ENCODE measurements around the gene NGF. TPM values are rescaled to one million over a fixed set of nuclear protein-coding genes. Genes with fewer than 3 reads are reported as not detected.
"Not testable (repeated sequence)": the region's sequence is repeated elsewhere in the genome, so short reads cannot be mapped to it uniquely, and the experiment has no call there.

NGF gene
- total and polyA plus RNA-seq, 9 donors: 1.2 to 5.8 (median 2.4) TPM

DNA sequence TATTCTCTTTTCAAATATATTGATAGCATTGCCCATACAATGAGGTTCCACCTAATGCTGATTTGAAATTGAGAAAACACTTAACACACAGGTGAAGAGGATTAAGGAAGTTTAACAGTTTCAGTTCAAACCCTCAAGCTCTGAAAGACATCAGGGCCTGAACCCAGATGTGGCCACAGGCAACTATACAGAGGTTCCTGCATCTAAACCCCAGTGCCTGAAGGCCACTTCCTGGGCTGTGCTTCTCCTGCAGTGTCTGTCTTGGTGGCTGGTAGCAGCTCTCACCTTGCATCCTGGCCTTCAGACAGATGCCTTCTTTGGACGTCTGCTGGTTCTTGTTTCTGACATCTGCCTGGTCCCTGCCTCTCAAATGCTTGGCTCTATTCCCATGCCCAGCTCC is 25.1 kb upstream of the NGF start:
- Histone ChIP-seq H3K27me3 (ENCODE audit: control insufficient read depth, insufficient read depth, low read length) (no peaks in the 10 kb centered on the region), H3K36me3 (ENCODE audit: control insufficient read depth, insufficient read depth, low read length) (no peaks in the 10 kb centered on the region), H3K4me1 (ENCODE audit: control insufficient read depth, insufficient read depth, low read length) (peaks cover 23% of the 10 kb centered on the region), H3K27ac (ENCODE audit: low read length) (peak overlapping the region; percentile 74), H3K4me3 (ENCODE audit: low read length) (no peak overlapping the region), H3K9me3 (replicated peaks; ENCODE audit: control insufficient read depth, low read depth, low read length) (no peaks in the 10 kb centered on the region)
- no CpG with 5 or more reads among the region's 1 CpG for WGBS (ENCODE audit: insufficient coverage)
- DNase-seq: no peak

DNA sequence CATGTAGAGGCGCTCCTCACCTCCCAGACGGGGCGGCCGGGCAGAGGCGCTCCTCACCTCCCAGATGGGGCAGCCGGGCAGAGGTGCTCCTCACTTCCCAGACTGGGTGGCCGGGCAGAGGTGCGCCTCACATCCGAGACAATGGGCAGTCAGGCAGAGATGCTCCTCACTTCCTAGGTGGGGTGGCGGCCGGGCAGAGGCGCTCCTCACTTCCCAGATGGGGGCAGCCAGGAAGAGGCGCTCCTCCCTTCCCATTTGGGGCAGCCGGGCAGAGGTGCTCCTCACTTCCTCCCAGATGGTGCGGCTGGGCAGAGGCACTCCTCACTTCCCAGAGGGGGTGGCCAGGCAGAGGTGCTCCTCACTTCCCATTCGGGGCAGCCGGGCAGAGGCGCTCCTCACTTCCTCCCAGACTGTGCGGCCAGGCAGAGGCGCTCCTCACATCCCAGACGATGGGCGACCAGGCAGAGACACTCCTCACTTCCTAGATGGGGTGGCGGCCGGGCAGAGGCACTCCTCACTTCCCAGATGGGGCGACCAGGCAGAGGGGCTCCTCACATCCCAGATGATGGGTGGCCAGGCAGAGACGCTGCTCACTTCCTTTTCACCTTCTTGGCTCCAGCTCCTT is 22.6 kb upstream of the NGF start:
- 97% methylated on average over 23 of the region's 26 CpGs for WGBS (ENCODE audit: insufficient coverage)
- not testable (repeated sequence) for H3K36me3 ChIP-seq (ENCODE audit: control insufficient read depth, insufficient read depth, low read length); H3K4me3 ChIP-seq (ENCODE audit: low read length); H3K9me3 ChIP-seq (replicated peaks; ENCODE audit: control insufficient read depth, low read depth, low read length); H3K27ac ChIP-seq (ENCODE audit: low read length); DNase-seq; H3K27me3 ChIP-seq (ENCODE audit: control insufficient read depth, insufficient read depth, low read length)
- H3K4me1 ChIP-seq (ENCODE audit: control insufficient read depth, insufficient read depth, low read length): peaks cover 20% of the 10 kb centered on the region

DNA sequence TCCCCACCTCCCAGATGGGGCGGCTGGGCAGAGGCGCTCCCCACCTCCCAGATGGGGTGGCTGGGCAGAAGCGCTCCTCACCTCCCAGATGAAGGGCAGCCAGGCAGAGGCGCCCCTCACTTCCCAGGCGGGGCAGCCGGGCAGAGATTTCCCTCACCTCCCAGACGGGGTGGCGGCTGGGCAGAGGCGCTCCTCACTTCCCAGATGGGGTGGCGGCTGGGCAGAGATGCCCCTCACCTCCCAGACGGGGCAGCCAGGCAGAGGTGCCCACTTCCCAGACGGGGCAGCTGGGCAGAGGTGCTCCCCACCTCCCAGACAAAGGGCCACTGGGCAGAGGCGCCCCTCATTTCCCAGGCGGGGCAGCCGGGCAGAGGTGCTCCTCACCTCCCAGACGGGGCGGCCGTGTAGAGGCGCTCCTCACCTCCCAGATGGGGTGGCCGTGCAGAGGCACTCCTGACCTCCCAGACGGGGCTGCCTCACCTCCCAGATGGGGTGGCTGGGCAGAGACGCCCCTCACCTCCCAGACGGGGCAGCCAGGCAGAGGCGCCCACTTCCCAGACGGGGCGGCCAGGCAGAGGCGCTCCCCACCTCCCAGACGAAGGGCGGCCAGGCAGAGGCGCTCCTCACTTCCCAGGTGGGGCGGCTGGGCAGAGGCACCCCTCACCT is 21.9 kb upstream of the NGF start:
- peaks cover 18% of the 10 kb centered on the region for H3K4me1 ChIP-seq (ENCODE audit: control insufficient read depth, insufficient read depth, low read length)
- not testable (repeated sequence) for H3K36me3 ChIP-seq (ENCODE audit: control insufficient read depth, insufficient read depth, low read length); DNase-seq; H3K27ac ChIP-seq (ENCODE audit: low read length); H3K27me3 ChIP-seq (ENCODE audit: control insufficient read depth, insufficient read depth, low read length); H3K4me3 ChIP-seq (ENCODE audit: low read length); H3K9me3 ChIP-seq (replicated peaks; ENCODE audit: control insufficient read depth, low read depth, low read length)
- 97% methylated on average over 21 of the region's 31 CpGs for WGBS (ENCODE audit: insufficient coverage)

DNA sequence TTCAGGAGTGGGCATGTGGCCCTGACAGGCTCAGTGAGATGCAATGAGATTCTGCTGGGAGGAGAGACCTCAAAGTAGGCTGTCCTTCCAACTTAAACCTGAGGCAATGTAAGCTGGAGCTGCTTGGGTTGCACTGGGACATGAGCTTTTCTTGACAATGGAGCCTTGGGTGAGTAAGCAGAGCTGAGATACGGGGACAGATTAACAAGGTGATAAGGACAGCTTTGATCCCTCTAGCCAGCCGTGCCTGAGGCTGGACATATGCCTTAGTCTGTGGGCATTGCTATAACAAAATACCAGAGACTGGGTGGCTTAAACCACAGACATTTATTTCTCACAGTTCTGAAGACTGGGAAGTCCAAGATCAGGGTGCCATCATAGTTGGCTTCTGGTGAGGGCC is 18.3 kb upstream of the NGF start:
- Histone ChIP-seq H3K27ac (ENCODE audit: low read length) (no peak overlapping the region), H3K27me3 (ENCODE audit: control insufficient read depth, insufficient read depth, low read length) (no peaks in the 10 kb centered on the region), H3K4me3 (ENCODE audit: low read length) (no peak overlapping the region), H3K4me1 (ENCODE audit: control insufficient read depth, insufficient read depth, low read length) (no peaks in the 10 kb centered on the region), H3K36me3 (ENCODE audit: control insufficient read depth, insufficient read depth, low read length) (no peaks in the 10 kb centered on the region), H3K9me3 (replicated peaks; ENCODE audit: control insufficient read depth, low read depth, low read length) (no peaks in the 10 kb centered on the region)
- WGBS (ENCODE audit: insufficient coverage): 87% methylated on average over 2 of the region's 2 CpGs
- no peak for DNase-seq

DNA sequence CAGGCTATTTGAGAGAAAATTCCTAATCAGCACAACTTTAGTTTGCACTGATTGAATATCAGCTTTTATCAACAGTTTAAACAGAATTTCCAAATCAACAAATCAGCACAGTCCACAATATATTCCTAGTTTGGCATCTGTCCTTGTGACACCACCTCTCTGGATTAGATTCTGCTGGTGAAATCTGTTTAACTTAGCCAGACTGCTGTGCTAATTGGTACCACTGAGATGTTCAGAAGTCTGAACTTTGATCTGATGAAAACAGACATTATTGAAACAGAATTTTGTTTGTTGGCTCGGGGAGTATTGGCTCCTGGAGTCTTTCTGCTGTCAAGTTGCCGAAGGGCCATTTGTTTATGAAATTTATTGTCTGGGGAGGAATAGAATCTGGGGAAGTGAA is 17.0 kb upstream of the NGF start:
- no peaks in the 10 kb centered on the region for H3K27me3 ChIP-seq (ENCODE audit: control insufficient read depth, insufficient read depth, low read length)
- H3K27ac ChIP-seq (ENCODE audit: low read length): no peak overlapping the region
- H3K9me3 ChIP-seq (replicated peaks; ENCODE audit: control insufficient read depth, low read depth, low read length): no peaks in the 10 kb centered on the region
- WGBS (ENCODE audit: insufficient coverage): 14% methylated on average over 1 of the region's 2 CpGs
- H3K4me1 ChIP-seq (ENCODE audit: control insufficient read depth, insufficient read depth, low read length): no peaks in the 10 kb centered on the region
- no peak overlapping the region for H3K4me3 ChIP-seq (ENCODE audit: low read length)
- no peaks in the 10 kb centered on the region for H3K36me3 ChIP-seq (ENCODE audit: control insufficient read depth, insufficient read depth, low read length)
- no peak for DNase-seq

DNA sequence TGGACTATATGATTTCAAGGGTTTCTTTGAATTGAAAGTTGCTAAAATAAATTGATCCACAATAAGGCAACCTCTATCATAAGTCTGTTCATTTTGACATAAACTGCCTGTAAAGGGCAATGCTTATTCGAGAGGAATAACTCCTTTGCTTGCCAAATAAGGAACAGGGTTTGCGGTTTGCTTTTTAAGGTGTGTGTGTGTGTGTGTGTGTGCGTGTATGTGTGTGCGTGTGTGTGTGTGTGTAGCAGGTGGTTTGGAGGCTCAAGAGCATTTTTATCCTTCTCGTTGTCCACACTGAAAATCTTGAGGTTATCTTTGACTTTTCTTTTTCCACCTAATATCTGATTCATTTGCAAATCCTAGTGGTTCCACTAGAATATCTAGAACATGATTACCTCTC is 13.1 kb upstream of the NGF start:
- H3K27me3 ChIP-seq (ENCODE audit: control insufficient read depth, insufficient read depth, low read length): no peaks in the 10 kb centered on the region
- H3K4me3 ChIP-seq (ENCODE audit: low read length): no peak overlapping the region
- no peak for DNase-seq
- H3K36me3 ChIP-seq (ENCODE audit: control insufficient read depth, insufficient read depth, low read length): no peaks in the 10 kb centered on the region
- H3K4me1 ChIP-seq (ENCODE audit: control insufficient read depth, insufficient read depth, low read length): no peaks in the 10 kb centered on the region
- no peaks in the 10 kb centered on the region for H3K9me3 ChIP-seq (replicated peaks; ENCODE audit: control insufficient read depth, low read depth, low read length)
- no peak overlapping the region for H3K27ac ChIP-seq (ENCODE audit: low read length)
- WGBS (ENCODE audit: insufficient coverage): no CpG with 5 or more reads among the region's 5 CpGs

DNA sequence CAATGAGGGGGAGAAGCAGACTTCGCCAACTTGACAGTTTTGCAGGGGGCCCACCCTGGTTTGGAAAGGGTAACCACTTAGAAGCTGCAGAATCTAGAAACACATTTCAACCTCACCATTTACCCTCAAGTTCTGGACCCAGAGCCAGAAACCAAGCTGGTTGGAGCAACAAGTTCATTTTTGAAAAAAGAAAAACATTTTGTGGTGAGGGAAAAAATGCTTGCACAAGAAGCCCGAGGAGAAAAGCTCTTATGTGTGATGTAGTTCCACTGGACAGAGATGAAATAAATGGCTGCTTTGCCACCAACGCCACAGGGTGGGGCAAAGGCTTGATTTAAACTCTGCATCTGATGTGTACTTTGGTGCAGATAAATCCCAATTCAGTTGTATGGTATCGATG is 10.6 kb upstream of the NGF start:
- H3K27ac ChIP-seq (ENCODE audit: low read length): no peak overlapping the region
- H3K4me3 ChIP-seq (ENCODE audit: low read length): no peak overlapping the region
- no peak for DNase-seq
- no peaks in the 10 kb centered on the region for H3K4me1 ChIP-seq (ENCODE audit: control insufficient read depth, insufficient read depth, low read length)
- H3K36me3 ChIP-seq (ENCODE audit: control insufficient read depth, insufficient read depth, low read length): no peaks in the 10 kb centered on the region
- H3K9me3 ChIP-seq (replicated peaks; ENCODE audit: control insufficient read depth, low read depth, low read length): no peaks in the 10 kb centered on the region
- 72% methylated on average over 3 of the region's 4 CpGs for WGBS (ENCODE audit: insufficient coverage)
- H3K27me3 ChIP-seq (ENCODE audit: control insufficient read depth, insufficient read depth, low read length): no peaks in the 10 kb centered on the region

DNA sequence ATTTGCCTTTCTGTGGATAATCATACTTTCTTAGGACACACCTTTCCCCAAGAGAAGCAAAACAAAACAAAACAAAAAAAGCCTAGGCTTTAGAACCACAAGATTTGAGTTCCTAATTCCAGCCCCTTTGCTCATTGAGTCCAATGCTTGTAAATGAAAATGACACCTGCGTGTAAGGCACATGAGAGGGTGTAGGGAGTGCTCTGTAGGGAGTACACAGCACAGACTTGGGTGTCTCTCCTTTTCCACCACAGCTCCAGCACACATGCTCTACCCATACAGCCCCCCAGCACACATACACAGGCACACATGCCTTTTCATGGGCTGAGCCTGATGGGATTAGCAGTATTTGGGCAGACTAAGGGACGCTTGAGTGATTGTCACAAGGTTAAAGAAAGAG is 9.2 kb upstream of the NGF start:
- Histone ChIP-seq H3K27me3 (ENCODE audit: control insufficient read depth, insufficient read depth, low read length) (no peaks in the 10 kb centered on the region), H3K4me3 (ENCODE audit: low read length) (no peak overlapping the region), H3K9me3 (replicated peaks; ENCODE audit: control insufficient read depth, low read depth, low read length) (no peaks in the 10 kb centered on the region), H3K36me3 (ENCODE audit: control insufficient read depth, insufficient read depth, low read length) (no peaks in the 10 kb centered on the region), H3K4me1 (ENCODE audit: control insufficient read depth, insufficient read depth, low read length) (no peaks in the 10 kb centered on the region), H3K27ac (ENCODE audit: low read length) (no peak overlapping the region)
- DNase-seq: no peak
- no CpG with 5 or more reads among the region's 2 CpGs for WGBS (ENCODE audit: insufficient coverage)

DNA sequence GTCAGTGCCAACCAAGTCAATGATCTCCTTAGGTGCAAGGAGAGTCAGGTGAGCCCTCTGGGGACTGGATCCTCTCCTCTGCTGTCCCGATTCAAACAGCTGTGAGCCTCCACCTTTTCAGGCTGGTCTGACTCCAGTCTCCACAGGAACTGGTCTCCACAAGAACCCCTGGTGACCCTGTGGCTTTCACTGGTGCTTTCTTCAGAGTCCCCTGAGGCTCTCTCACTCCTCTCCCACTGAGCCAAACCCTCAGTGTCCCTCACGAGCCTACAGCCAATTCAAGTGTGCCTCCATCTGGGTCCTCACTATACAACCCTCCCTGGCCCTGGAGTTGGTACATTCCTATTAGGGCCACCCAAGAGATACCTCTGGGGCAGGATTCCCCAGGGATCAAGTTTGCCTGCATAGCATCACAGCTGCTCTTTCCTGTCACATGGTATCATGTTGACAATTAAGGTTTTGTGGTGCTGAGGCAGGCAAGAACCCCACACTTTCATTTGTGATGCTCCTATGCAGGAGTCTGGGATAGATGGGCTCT is 5.2 kb upstream of the NGF start:
- no peaks in the 10 kb centered on the region for H3K9me3 ChIP-seq (replicated peaks; ENCODE audit: control insufficient read depth, low read depth, low read length)
- DNase-seq: no peak
- 93% methylated on average over 2 of the region's 2 CpGs for WGBS (ENCODE audit: insufficient coverage)
- no peaks in the 10 kb centered on the region for H3K4me1 ChIP-seq (ENCODE audit: control insufficient read depth, insufficient read depth, low read length)
- no peak overlapping the region for H3K27ac ChIP-seq (ENCODE audit: low read length)
- no peak overlapping the region for H3K4me3 ChIP-seq (ENCODE audit: low read length)
- peaks cover 17% of the 10 kb centered on the region for H3K27me3 ChIP-seq (ENCODE audit: control insufficient read depth, insufficient read depth, low read length)
- H3K36me3 ChIP-seq (ENCODE audit: control insufficient read depth, insufficient read depth, low read length): no peaks in the 10 kb centered on the region

DNA sequence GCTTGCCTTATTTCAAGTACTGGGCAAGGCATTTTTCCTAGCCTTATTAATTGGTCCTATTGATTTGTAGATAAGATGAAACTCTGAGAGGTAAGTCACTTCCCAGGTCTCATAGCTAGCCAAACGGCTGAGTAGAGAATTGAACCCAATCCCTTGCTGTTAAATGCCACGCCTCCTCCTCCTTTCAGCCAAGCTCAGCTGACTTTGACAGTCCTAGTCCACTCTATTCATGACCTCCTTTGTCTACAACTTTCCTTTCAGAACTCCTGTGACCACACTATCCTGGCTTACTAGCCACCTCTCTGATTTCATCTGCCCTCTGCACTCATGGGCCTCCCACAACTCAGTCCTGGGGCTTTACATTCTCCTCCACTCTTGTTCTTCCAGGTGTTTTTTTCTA is 3.9 kb upstream of the NGF start:
- H3K27ac ChIP-seq (ENCODE audit: low read length): no peak overlapping the region
- 91% methylated on average over 1 of the region's 2 CpGs for WGBS (ENCODE audit: insufficient coverage)
- H3K9me3 ChIP-seq (replicated peaks; ENCODE audit: control insufficient read depth, low read depth, low read length): no peaks in the 10 kb centered on the region
- no peak for DNase-seq
- peaks cover 29% of the 10 kb centered on the region for H3K27me3 ChIP-seq (ENCODE audit: control insufficient read depth, insufficient read depth, low read length)
- peaks cover 8% of the 10 kb centered on the region for H3K4me1 ChIP-seq (ENCODE audit: control insufficient read depth, insufficient read depth, low read length)
- no peaks in the 10 kb centered on the region for H3K36me3 ChIP-seq (ENCODE audit: control insufficient read depth, insufficient read depth, low read length)
- H3K4me3 ChIP-seq (ENCODE audit: low read length): no peak overlapping the region

Data from muscle of leg (tissue), 11 donors.